IMR-90 (cell line): ENCODE results near the gene GNB5. TPM values are rescaled to one million over a fixed set of nuclear protein-coding genes. Genes with fewer than 3 reads are reported as not detected.

Experiments used
- ATAC-seq: fragments of 200-7000 bp; cut with Tn5 transposase; 2 replicates; pipeline ENCODE4 v1.9.1; 2020; ENCODE audit warnings: low read depth, mild to moderate bottlenecking, moderate library complexity
- BruUV-seq: library from RNA; stranded (reverse); fragments of 400-500 nt; replicated peaks from 2 replicates; lab custom pipeline; 2021; lab: Mats Ljungman, UMichigan
- CTCF ChIA-PET: fragments of 300-600 bp; formaldehyde crosslinking; extraction: SDS; loops from one replicate; lab custom pipeline; 2021; ENCODE audit warnings: antibody characterized with exemption; lab: Yijun Ruan, JAX
- POLR2A ChIA-PET: fragments of 300-600 bp; sonication (Branson Sonifier 250); formaldehyde crosslinking; loops from one replicate; lab custom pipeline; 2022; ENCODE audit warnings: antibody characterized with exemption; ENCODE audit not compliant: unreplicated experiment; lab: Charles Lee
- DNase-seq: peaks from one replicate; pipeline ENCODE4 v3.0.0; 2013
- H2AFZ ChIP-seq: replicated peaks from 2 replicates; pipeline ENCODE3; 2013; ENCODE audit warnings: low read length, mild to moderate bottlenecking; ENCODE audit not compliant: poor library complexity
- H2AK5ac ChIP-seq: 2 replicates; pipeline ENCODE4 v1.6.1; 2013; ENCODE audit warnings: low read depth, low read length, inconsistent platforms
- H2AK9ac ChIP-seq: replicated peaks from 2 replicates; pipeline ENCODE3; 2013; ENCODE audit warnings: mild to moderate bottlenecking, low read depth, low read length, moderate library complexity; ENCODE audit not compliant: poor library complexity
- H2BK120ac ChIP-seq: 2 replicates; pipeline ENCODE4 v1.6.1; 2013; ENCODE audit warnings: low read depth, low read length, inconsistent platforms
- H2BK15ac ChIP-seq: 3 replicates; pipeline ENCODE4 v1.6.1; 2013; ENCODE audit warnings: low read depth, low read length, inconsistent platforms
- H2BK20ac ChIP-seq: 2 replicates; pipeline ENCODE4 v1.6.1; 2013; ENCODE audit warnings: low read depth, mild to moderate bottlenecking, inconsistent platforms, low read length, moderate library complexity
- H2BK5ac ChIP-seq: 2 replicates; pipeline ENCODE4 v1.6.1; 2013; ENCODE audit warnings: mild to moderate bottlenecking, low read depth, low read length, inconsistent platforms; ENCODE audit not compliant: poor library complexity, severe bottlenecking
- H3K14ac ChIP-seq: replicated peaks from 2 replicates; pipeline ENCODE4 v1.6.1; 2013; ENCODE audit warnings: low read depth, low read length, inconsistent platforms
- H3K18ac ChIP-seq: 2 replicates; pipeline ENCODE4 v1.6.1; 2013; ENCODE audit warnings: low read depth, low read length, control low read depth
- H3K23ac ChIP-seq: 2 replicates; pipeline ENCODE4 v1.6.1; 2013; ENCODE audit warnings: low read depth, low read length, inconsistent platforms
- H3K27ac ChIP-seq: 2 replicates; pipeline ENCODE4 v1.5.1; 2013; ENCODE audit warnings: mild to moderate bottlenecking, control low read depth, low read length; ENCODE audit not compliant: insufficient read depth
- H3K27me3 ChIP-seq: 2 replicates; pipeline ENCODE4 v1.6.1; 2013; ENCODE audit warnings: low read length; ENCODE audit not compliant: control insufficient read depth, insufficient read depth
- H3K36me3 ChIP-seq: 2 replicates; pipeline ENCODE4 v1.6.1; 2013; ENCODE audit warnings: low read length, mixed read lengths; ENCODE audit not compliant: control insufficient read depth, insufficient read depth
- H3K4ac ChIP-seq: 2 replicates; pipeline ENCODE4 v1.6.1; 2013; ENCODE audit warnings: low read depth, low read length, inconsistent platforms
- H3K4me1 ChIP-seq: 2 replicates; pipeline ENCODE4 v1.6.1; 2013; ENCODE audit warnings: low read length, mixed read lengths; ENCODE audit not compliant: control insufficient read depth, insufficient read depth
- H3K4me2 ChIP-seq: 2 replicates; pipeline ENCODE4 v1.6.1; 2013; ENCODE audit warnings: low read depth, mild to moderate bottlenecking, control low read depth, low read length, moderate library complexity
- H3K4me3 ChIP-seq: 2 replicates; pipeline ENCODE4 v1.5.1; 2013; ENCODE audit warnings: low read depth, mild to moderate bottlenecking, control low read depth, low read length, moderate library complexity; ENCODE audit not compliant: insufficient read depth
- H3K56ac ChIP-seq: 2 replicates; pipeline ENCODE4 v1.6.1; 2013; ENCODE audit warnings: low read length, inconsistent platforms; ENCODE audit not compliant: insufficient read depth; ENCODE audit errors: extremely low read depth
- H3K79me1 ChIP-seq, 2 experiments: 2 replicates each; pipeline ENCODE4 v1.6.1; 2013; ENCODE audit warnings: low read length in 2 of 2, inconsistent platforms in 1 of 2, low read depth in 1 of 2
- H3K9ac ChIP-seq: 2 replicates; pipeline ENCODE4 v1.6.1; 2013; ENCODE audit warnings: low read depth, low read length, control low read depth
- H3K9me1 ChIP-seq: 2 replicates; pipeline ENCODE4 v1.6.1; 2013; ENCODE audit warnings: low read length, inconsistent platforms; ENCODE audit not compliant: insufficient read depth
- H3K9me3 ChIP-seq: 2 replicates; pipeline ENCODE4 v1.6.1; 2013; ENCODE audit warnings: low read length; ENCODE audit not compliant: control insufficient read depth, insufficient read depth
- H4K20me1 ChIP-seq: 2 replicates; pipeline ENCODE4 v1.6.1; 2013; ENCODE audit warnings: low read length, inconsistent platforms; ENCODE audit not compliant: insufficient read depth
- H4K5ac ChIP-seq: 2 replicates; pipeline ENCODE4 v1.6.1; 2013; ENCODE audit warnings: mild to moderate bottlenecking, low read depth, low read length, control low read depth
- H4K8ac ChIP-seq, 2 experiments: 2 replicates each; pipeline ENCODE4 v1.6.1; 2013; ENCODE audit warnings: low read depth in 2 of 2, low read length in 2 of 2, control low read depth in 1 of 2, inconsistent platforms in 1 of 2
- H4K91ac ChIP-seq: 2 replicates; pipeline ENCODE4 v1.6.1; 2013; ENCODE audit warnings: low read depth, low read length, inconsistent platforms; ENCODE audit not compliant: insufficient read depth
- CEBPB ChIP-seq: IDR thresholded peaks from 2 replicates; pipeline ENCODE4 v1.6.1; 2012; ENCODE audit warnings: low read depth, low read length, improper control_type of control experiment
- CHD1 ChIP-seq: IDR thresholded peaks from 2 replicates; pipeline ENCODE4 v1.6.1; 2012; ENCODE audit warnings: low read depth, low read length, improper control_type of control experiment
- CTCF ChIP-seq: conservative IDR thresholded peaks from 2 replicates; pipeline ENCODE4 v1.5.1; 2012; ENCODE audit warnings: mild to moderate bottlenecking, low read depth, low read length, improper control_type of control experiment
- MAFK ChIP-seq: IDR thresholded peaks from 2 replicates; pipeline ENCODE4 v1.6.1; 2012; ENCODE audit warnings: low read depth, low read length, improper control_type of control experiment
- MAZ ChIP-seq: IDR thresholded peaks from 2 replicates; pipeline ENCODE4 v1.6.1; 2012; ENCODE audit warnings: low read depth, mild to moderate bottlenecking, low read length, improper control_type of control experiment, moderate library complexity, borderline replicate concordance
- MXI1 ChIP-seq: IDR thresholded peaks from 2 replicates; pipeline ENCODE4 v1.6.1; 2012; ENCODE audit warnings: low read depth, mild to moderate bottlenecking, low read length, moderate library complexity, borderline replicate concordance
- RAD21 ChIP-seq: IDR thresholded peaks from 2 replicates; pipeline ENCODE4 v1.6.1; 2012; ENCODE audit warnings: low read length, improper control_type of control experiment
- SMC3 ChIP-seq: fragments of 150-350 bp; IDR thresholded peaks from 2 replicates; pipeline ENCODE4 v1.6.1; 2016; ENCODE audit warnings: low read depth, mild to moderate bottlenecking, antibody characterized with exemption, low read length, moderate library complexity
- USF2 ChIP-seq: fragments of 150-350 bp; IDR thresholded peaks from 2 replicates; pipeline ENCODE4 v1.6.1; 2017; ENCODE audit warnings: mild to moderate bottlenecking, antibody characterized with exemption, low read length, low read depth
- WGBS, 2 experiments: methylation state at CpG; one replicate each; pipeline versions ENCODE4 v1.1.5 to v1.1.7; 2013; ENCODE audit warnings: missing lambda C conversion rate in 2 of 2; ENCODE audit not compliant: insufficient read length in 1 of 2; ENCODE audit errors: extremely low coverage in 2 of 2; 5-methylcytosine and 5-hydroxymethylcytosine counted together
- dilution Hi-C: fragments of 300-500 bp; cut with HindIII; formaldehyde crosslinking; loops from one replicate; pipeline ENCODE4 v1.14.3; 2018; ENCODE audit warnings: low sequenced_read_pairs; ENCODE audit not compliant: unreplicated experiment
- in situ Hi-C: fragments of 300-500 bp; cut with MboI; formaldehyde crosslinking; loops from 3 replicates; pipeline ENCODE4 v1.14.3; 2019; ENCODE audit warnings: low sequenced_read_pairs, inconsistent platforms, mixed read lengths
- intact Hi-C: fragments of 100-400 bp; cut with micrococcal nuclease; formaldehyde crosslinking; loops from 2 replicates; pipeline ENCODE4 v1.10.0; 2022
- polyA plus RNA-seq, 3 experiments: library from polyadenylated mRNA; depleted of rRNA; stranded (reverse); fragments of >200 nt; gene quantifications; 2 replicates each; pipeline ENCODE4 v1.2.3, GENCODE V29; 2012; ENCODE audit warnings: low replicate concordance in 1 of 3
- total RNA-seq: library from RNA; depleted of rRNA; stranded (reverse); fragments of >200 nt; gene quantifications from 2 replicates; pipeline ENCODE4 v1.2.3, GENCODE V29; 2012

GNB5 gene
- total and polyA plus RNA-seq, 2 of the 4 experiments (the other 2 are of a cell fraction): 27.7 to 33.2 TPM

GRCh38 chr15:52217186-52217585 lies 26.0 kb upstream of the GNB5 start:
- in situ Hi-C loops: loop anchor here (10.0 kb wide), 1 partner anchor 242 kb away; the partner anchor contains the start of gene LEO1
- no peaks in the 10 kb centered on the region for H3K79me1 ChIP-seq
- H3K18ac ChIP-seq: no peak overlapping the region
- no peak overlapping the region for H3K27ac ChIP-seq
- no peaks in the 10 kb centered on the region for H3K9me1 ChIP-seq
- H4K20me1 ChIP-seq: no peaks in the 10 kb centered on the region
- H3K4me3 ChIP-seq: no peak overlapping the region
- DNase-seq (no peak), ATAC-seq (no peak)
- no peak overlapping the region for H2AFZ ChIP-seq
- H2AK9ac ChIP-seq: no peak overlapping the region
- no peak overlapping the region for H2BK20ac ChIP-seq
- dilution Hi-C loops: no loop called here
- no peak overlapping the region for H3K4me2 ChIP-seq
- no peak overlapping the region for H4K5ac ChIP-seq
- no peaks in the 10 kb centered on the region for H3K9me3 ChIP-seq
- peaks cover 1% of the 10 kb centered on the region; the same call in 1 of the 2 replicates for H3K4me1 ChIP-seq
- H3K14ac ChIP-seq: no peak overlapping the region
- BruUV-seq: no TSS peak
- no peak overlapping the region for H3K4ac ChIP-seq
- no peak overlapping the region for H2AK5ac ChIP-seq
- no peak for TF ChIP-seq CHD1
- no peak for TF ChIP-seq CTCF
- no peak for TF ChIP-seq SMC3
- no peak for TF ChIP-seq MAZ
- no peak for TF ChIP-seq MXI1
- no peak for TF ChIP-seq MAFK
- no peak for TF ChIP-seq CEBPB
- no peak for TF ChIP-seq RAD21
- TF ChIP-seq USF2: no peak
- no peak overlapping the region for H2BK15ac ChIP-seq
- no peak overlapping the region for H4K8ac ChIP-seq
- intact Hi-C loops: no loop called here
- H3K36me3 ChIP-seq: no peaks in the 10 kb centered on the region
- no peak overlapping the region for H2BK5ac ChIP-seq
- WGBS, 2 experiments: 83% methylated on average over 6 of the region's 10 CpGs; no CpG with 5 or more reads in 1 of the 2 experiments
- H3K9ac ChIP-seq: no peak overlapping the region
- H2BK120ac ChIP-seq: no peak overlapping the region
- no peak overlapping the region for H3K56ac ChIP-seq
- POLR2A ChIA-PET: no interaction called here
- CTCF ChIA-PET: interaction anchor here (0.5 to 0.8 kb wide), 2 partner anchors 10 to 877 kb away, joined by 3 read pairs; no protein-coding TSS in a partner anchor
- no peak overlapping the region for H4K91ac ChIP-seq
- H3K23ac ChIP-seq: no peak overlapping the region
- peaks cover 38% of the 10 kb centered on the region for H3K27me3 ChIP-seq
